ENCODE results near the gene FZD2.
"Not testable (repeated sequence)": the region's sequence is repeated elsewhere in the genome, so short reads cannot be mapped to it uniquely, and the experiment has no call there.

Gene FZD2

DNA sequence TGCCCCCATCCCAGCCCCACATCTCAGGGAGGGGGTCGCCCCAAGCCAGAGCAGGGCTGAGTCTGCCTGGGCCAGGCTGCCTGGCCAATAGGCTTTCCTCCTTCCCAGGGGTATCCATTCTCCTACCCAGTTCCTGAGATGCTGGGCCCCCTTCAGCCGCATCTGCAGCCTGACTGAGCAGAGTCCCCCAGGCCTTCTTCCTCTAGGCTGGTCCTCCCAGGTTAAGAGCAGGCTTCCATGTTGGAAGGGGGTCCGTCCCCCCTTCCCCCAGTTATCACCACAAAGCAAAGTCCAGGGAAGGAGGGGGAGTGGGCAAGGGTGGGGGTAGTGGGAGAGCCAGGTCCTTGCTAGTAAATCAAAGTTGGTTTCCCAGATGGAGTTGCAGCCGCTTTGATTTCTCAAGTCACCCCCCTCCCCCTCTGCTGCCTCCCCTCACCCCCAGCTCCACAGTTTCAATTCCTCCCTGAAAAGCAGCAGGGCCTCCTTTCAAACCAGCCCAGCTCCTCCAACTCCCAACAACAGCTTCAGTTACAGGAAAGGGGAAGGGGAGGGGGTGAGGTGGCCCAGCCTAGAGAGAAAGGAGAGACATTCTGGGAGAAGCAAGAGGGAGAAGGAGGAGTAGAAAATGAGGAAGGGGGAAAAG is 9.5 kb upstream of the FZD2 start:
- DNase-seq = no peak

- DNase-seq = no peak
These were observed 8.7 kb upstream of the FZD2 start for GRCh38 chr17:44548376-44549230.

- DNase-seq = no peak
These were observed 7.6 kb upstream of the FZD2 start for GRCh38 chr17:44549686-44550085.

DNA sequence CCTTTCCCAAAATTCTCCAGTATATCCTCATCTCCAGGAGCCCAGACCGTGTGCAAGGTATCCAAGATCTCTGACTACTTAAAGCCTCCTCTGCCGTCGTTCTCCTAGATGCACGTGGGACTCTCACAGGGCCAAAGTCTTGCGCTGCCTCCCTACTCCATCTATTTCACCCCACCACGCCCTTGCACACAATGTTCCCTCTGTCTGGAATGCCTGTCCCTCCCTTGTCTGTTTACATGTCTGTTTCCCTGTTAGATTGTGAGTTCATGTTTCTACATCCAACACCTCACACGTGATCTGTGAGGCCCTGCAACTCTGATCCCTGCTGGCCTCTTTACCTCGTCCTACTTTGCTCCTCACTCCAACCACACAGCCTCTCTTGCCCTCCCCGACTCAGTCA is 4.9 kb upstream of the FZD2 start:
- DNase-seq = no peak

GRCh38 chr17:44555099-44555498 is 2.2 kb upstream of the FZD2 start:
- DNase-seq = no peak

GRCh38 chr17:44556166-44556831 is 985 bp upstream of the FZD2 start:
- peak; percentile 24 for DNase-seq

GRCh38 chr17:44557651-44558285 is 484 bp downstream of the FZD2 start:
- DNase-seq = no peak

- DNase-seq = no peak
These were observed 1.0 kb downstream of the FZD2 start for GRCh38 chr17:44558334-44558709.

DNA sequence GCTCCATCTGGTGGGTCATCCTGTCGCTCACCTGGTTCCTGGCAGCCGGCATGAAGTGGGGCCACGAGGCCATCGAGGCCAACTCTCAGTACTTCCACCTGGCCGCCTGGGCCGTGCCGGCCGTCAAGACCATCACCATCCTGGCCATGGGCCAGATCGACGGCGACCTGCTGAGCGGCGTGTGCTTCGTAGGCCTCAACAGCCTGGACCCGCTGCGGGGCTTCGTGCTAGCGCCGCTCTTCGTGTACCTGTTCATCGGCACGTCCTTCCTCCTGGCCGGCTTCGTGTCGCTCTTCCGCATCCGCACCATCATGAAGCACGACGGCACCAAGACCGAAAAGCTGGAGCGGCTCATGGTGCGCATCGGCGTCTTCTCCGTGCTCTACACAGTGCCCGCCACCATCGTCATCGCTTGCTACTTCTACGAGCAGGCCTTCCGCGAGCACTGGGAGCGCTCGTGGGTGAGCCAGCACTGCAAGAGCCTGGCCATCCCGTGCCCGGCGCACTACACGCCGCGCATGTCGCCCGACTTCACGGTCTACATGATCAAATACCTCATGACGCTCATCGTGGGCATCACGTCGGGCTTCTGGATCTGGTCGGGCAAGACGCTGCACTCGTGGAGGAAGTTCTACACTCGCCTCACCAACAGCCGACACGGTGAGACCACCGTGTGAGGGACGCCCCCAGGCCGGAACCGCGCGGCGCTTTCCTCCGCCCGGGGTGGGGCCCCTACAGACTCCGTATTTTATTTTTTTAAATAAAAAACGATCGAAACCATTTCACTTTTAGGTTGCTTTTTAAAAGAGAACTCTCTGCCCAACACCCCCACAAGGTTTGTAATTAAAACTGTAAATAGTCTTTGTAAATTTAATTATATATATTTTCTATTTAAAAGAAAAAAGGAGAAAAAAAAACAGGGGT is 1.7 kb downstream of the FZD2 start:
- no peak for DNase-seq

- no peak for DNase-seq
These were observed 2.6 kb downstream of the FZD2 start for GRCh38 chr17:44559634-44560554.

DNA sequence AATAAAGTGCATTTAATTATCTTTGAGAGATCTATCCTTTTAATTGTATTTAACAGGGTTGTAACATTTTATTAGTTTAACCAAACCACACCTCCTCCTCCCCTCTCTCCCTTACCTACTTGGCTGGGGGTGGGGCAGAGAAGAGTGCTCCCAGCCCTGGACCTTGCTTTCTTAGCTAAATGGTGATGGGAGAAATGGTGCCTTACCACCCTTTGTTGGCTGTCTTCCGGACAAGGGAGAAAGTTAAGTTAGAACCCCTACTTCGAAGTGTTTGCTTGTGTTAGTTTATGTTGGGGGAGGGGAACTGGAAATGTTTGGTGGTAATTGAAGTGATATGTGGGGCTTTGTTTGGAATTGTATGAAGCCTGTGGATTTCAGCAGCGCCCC is 3.9 kb downstream of the FZD2 start:
- DNase-seq = no peak

DNA sequence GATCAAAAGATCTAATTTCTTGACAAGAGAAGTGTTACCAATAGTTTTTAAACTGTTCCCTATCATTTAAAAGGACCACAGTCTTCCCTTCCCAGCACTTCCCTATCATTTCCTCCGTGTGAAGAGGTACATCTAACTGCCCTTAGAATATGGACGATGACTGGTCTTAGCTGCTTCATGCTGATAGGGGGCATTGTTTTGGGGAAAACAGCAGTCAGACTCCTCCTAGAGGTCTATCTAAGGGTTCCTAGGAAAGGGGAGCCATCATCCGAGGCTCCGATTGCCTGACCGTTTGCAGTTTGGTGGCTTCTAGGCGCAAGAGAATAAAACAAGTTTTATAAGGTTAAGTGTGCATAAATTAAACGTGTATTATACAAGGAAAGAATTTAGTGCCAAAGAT is 7.1 kb downstream of the FZD2 start:
- no peak for DNase-seq

GRCh38 chr17:44565866-44566443 is 8.7 kb downstream of the FZD2 start:
- DNase-seq = no peak

GRCh38 chr17:44568311-44568944 is 11.1 kb downstream of the FZD2 start:
- not testable (repeated sequence) for DNase-seq

- DNase-seq = no peak
These were observed 11.9 kb downstream of the FZD2 start for GRCh38 chr17:44568945-44569858.

DNA sequence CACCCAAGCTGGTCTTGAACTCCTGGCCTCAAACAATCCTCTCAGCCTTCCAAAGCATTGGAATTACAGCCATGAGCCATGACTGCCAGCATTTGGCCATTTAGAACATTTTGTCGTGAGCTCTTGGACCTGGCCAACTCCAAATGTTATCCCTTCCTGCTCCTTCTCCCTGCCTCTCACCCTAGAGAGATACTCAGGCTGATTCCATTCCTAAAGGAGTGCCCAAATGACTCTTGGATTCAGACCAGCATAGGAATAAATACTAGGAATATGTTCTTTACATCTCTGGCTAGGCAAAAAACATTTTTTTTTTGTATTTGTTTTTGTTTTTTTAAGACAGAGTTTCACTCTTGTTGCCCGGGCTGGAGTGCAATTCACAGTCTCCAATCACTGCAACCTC is 15.5 kb downstream of the FZD2 start:
- no peak for DNase-seq

DNA sequence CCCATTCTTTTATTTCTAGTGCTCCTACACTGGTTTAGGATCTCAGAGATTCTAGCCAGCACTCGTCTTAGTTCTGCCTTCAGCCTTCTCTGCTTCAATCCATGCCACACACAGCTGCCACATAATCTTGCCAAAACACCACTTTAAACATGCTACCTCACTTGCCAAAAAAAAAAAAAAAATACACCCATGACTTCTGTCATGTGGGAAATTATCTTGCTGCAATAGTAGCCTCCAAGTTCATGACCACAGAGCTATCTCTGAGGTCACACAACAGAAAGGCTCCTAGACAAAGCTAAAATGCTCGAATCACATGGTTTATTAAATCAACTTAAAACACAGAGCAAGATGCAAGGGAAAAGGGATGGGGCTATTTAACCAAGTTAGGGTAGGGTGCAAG is 18.1 kb downstream of the FZD2 start:
- DNase-seq = no peak

DNA sequence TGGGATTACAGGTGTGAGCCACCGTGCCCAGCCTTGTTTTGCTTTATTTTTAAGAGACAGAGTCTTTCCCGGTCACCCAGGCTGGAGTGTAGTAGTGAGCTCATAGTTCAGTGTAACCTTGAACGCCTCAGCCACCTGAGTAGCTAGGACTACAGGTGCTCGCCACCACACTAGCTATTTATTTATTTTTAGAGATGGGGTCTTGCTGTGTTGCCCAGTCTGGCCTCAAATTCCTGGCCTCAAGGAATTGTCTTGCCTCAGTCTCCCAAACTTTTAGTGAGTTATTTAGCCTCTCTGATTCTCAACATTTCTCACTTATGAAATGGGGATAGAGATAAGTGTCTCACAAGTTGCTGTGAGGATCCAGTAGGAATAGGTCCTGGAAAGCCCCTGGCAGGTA is 21.7 kb downstream of the FZD2 start:
- DNase-seq = no peak

DNA sequence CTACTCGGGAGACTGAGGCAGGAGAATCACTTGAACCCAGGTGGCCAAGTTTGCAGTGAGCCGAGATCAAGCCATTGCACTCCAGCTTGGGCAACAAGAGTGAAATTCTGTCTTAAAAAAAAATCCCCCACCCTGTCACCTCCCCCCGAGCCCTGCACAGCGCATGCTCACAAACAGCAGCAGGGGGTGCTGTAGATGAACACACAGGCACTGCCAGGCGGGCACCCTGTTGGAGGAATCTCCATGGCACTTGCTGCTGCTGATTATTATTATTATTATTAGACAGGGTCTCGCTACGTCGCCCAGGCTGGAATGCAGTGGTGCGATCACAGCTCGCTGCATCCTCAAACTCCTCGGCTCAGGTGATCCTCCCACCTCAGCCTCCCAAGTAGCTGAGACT is 24.6 kb downstream of the FZD2 start:
- DNase-seq = no peak

Measured in GDM1 (cell line).